Raji (cell line): ENCODE measurements around the gene SUCNR1.

Experiments used
- POLR2A ChIP-seq: IDR thresholded peaks from 2 replicates; pipeline ENCODE4 v1.6.1; 2011; ENCODE audit warnings: low read depth, low read length, control low read depth; ENCODE audit not compliant: insufficient read depth

The SUCNR1 gene

DNA sequence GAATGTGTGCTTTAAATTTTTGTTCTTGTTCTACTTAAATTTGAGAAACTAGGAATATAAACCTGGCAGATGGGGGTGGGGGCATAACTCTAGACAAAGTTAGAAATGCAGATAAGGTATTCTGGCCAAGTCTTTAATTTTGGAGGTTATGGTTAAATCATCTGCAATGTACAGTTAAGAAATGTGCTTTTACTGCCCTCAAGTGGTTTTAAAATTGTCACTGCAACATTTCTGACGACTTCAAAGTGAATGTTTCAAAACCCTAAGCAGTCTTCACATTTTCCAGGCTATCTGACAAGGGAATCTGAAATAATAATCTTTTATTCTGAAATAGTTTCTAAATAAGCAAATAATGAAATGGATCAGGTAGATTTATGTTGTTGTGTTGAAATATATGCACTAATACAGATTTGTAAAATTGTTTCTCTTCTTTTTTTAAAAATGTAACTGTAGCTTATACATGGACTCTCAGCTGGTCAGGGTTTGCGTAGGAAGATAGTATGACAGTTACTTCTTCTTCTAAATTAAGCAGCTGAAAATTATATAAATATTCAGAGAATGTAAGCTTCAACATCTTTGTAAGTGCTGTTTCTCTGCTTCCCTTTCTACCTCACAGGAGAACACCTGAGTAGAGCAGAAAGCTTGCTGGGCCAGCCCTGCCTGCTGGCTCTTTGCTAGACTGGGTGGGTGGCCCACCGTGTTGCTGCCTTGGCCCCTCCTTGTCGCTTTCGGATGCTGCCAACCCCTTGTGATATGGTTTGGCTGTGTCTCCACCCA, 45.0 kb downstream of the SUCNR1 start:
- TF ChIP-seq POLR2A, result no peak

GRCh38 chr3:151919030-151919328, 45.5 kb downstream of the SUCNR1 start:
- no peak for TF ChIP-seq POLR2A

DNA sequence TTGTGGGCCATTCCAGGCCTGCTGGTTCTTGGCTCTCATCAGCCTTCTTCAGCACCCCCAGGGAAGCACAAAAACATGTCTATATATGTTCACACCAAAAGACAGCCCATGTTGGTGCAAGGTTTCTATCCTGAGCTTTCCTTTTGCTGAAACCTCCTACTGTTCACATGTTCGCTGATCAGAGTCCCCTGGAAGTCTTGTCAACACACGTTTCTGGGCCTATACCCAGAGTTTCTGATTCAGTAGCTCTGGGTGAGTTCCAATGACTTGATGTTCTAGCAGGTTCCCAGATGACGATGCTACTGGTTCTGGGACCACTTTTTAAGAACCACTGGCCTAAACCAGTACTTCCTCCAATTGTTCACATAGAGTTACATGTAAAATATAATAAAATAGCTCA, 46.0 kb downstream of the SUCNR1 start:
- TF ChIP-seq POLR2A, result no peak

DNA sequence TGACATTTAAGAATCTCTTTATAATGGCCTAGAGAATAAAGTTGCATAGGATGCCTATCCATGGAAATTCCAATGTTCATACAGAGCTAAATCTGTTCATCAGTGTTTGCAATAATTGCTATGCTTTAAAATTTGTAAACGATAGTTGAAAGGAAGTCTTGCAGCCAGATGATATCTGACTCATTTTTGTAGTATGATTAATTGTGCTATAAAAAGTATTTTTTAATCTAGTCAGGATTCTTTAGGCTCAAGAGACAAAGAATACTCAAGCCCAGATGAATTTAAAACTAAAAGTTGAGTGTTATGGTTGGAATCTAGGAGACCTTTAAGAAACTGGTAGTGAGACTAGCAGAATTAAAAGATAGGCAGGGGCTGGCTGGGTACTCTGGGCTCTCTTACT, 50.5 kb downstream of the SUCNR1 start:
- TF ChIP-seq POLR2A, result no peak

GRCh38 chr3:151924753-151925152, 51.3 kb downstream of the SUCNR1 start:
- no peak for TF ChIP-seq POLR2A

DNA sequence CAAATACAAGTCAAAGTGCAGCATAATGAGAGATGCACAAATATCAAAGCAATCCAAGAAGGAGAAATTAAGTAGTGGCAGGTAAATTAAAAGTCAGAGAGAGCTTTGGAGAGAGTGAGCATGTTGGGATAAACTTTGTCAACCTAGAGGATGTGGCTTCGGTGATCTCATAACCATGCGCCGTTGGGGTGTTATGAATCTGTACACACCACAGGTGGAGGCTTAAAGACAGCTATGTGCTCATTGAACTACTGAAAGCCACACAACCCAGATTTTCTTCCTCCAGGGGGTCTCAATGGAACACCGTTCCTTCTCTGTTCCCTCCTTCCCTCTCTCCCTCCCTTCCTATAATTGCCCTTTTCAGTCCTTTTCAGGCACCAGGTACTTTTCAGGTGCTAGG, 52.0 kb downstream of the SUCNR1 start:
- no peak for TF ChIP-seq POLR2A

GRCh38 chr3:151925876-151926275, 52.4 kb downstream of the SUCNR1 start:
- no peak for TF ChIP-seq POLR2A

DNA sequence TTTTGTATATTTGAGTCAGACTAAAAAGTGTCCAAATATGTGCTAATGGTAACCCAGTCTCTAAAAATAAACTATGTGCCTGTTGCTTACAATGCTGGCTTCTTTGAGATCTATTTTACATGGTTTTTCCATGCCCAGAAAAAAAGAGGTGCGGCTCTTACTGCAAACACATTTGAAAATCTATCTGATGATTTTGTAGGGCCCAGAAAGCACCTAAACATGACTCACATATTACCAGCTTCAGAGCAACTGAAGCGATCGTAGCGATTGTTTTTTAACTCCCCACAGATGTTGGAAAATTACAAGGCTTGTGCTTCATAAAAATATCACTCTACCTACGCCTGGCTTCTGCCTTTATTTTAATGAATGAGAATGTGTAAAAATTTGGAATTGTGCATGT, 53.5 kb downstream of the SUCNR1 start:
- TF ChIP-seq POLR2A, result no peak

- no peak for TF ChIP-seq POLR2A
Measured at GRCh38 chr3:151931171-151931570, 57.7 kb downstream of the SUCNR1 start.

DNA sequence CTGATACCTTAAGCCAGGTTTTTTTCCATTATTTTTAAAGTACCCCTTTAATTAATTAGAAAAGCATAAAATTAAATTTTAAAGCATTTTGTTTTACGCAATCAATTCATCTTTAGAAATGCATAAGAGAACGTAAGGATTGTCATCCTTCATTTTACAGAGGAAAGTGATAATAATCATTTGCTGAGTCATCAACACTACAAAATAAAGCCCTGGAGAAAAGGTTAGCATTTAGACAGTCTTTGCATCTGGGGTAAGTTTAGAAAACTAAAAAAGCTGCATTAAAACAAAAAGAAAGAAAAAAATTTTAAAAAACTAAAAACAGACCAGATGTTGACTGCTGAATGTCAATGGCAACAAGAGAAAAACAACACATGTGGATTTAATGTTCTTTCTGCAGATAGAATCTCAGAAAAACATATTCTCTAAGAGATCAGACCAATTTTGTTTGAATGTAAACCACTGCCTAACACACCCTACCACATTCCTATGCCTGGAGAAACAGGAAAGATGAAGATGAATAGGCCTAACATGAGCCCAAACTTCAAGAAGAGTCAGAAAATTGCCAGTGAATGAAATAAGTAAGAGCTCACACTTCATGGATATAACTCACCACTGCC, 59.9 kb downstream of the SUCNR1 start:
- TF ChIP-seq POLR2A, result no peak
